PC-9 (cell line): ENCODE data around the gene SERTAD1.

ENCODE experiments used
- CTCF ChIP-seq: fragments of 200-600 bp; sonication (generic); conservative IDR thresholded peaks from 2 replicates; pipeline ENCODE4 v1.6.1; 2017; ENCODE audit warnings: mixed run types, antibody characterized with exemption, mild to moderate bottlenecking, moderate library complexity
- EZH2 ChIP-seq: fragments of 200-600 bp; sonication (generic); IDR thresholded peaks from 2 replicates; pipeline ENCODE4 v1.8.0; 2017; ENCODE audit warnings: antibody characterized with exemption, low read depth

DNA sequence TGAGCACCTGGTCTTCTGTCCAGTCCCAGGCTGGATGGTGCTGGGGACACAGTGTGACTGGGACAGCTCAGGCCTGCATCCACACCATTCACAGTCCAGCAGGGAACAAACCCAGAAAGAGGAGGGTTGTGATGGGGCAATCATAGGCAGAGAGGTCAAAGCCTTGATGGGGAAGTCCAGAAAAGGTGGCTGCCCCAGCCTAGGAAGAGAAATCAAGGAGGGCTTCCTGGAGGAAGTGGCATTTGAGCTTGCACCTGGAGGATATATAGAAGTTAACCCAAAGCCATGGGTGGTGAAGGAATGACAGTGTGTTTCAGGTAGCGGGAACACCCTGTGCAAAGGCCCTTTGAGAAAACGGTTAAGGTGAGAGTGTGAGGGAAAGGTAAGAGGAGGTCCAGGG, 10.0 kb downstream of the SERTAD1 start:
- TF ChIP-seq CTCF (no peak), EZH2 (no peak)
